Caco-2 (cell line): ENCODE results near the gene FHAD1. TPM values are rescaled to one million over a fixed set of nuclear protein-coding genes. Genes with fewer than 3 reads are reported as not detected.

Experiments
- BruUV-seq: library from RNA; stranded (reverse); fragments of 400-500 nt; replicated peaks from 2 replicates; lab custom pipeline; 2021; lab: Mats Ljungman, UMichigan
- CTCF ChIA-PET: fragments of 300-600 bp; sonication (Branson Sonifier 250); formaldehyde crosslinking; loops from one replicate; lab custom pipeline; 2022; ENCODE audit warnings: antibody characterized with exemption; lab: Charles Lee
- POLR2A ChIA-PET: fragments of 300-600 bp; sonication (Branson Sonifier 250); formaldehyde crosslinking; loops from one replicate; lab custom pipeline; 2022; ENCODE audit warnings: antibody characterized with exemption; lab: Charles Lee
- DNase-seq, 2 experiments: peaks; one replicate each; pipeline versions ENCODE4 v3.0.0 to v3.0.0-alpha.2; 2020 to 2022
- H3K27me3 ChIP-seq: replicated peaks from 2 replicates; pipeline ENCODE4 v1.6.0; 2011; ENCODE audit warnings: low read length; ENCODE audit not compliant: control insufficient read depth, insufficient read depth
- H3K36me3 ChIP-seq: 2 replicates; pipeline ENCODE4 v1.5.1; 2011; ENCODE audit warnings: low read length; ENCODE audit not compliant: control insufficient read depth, insufficient read depth
- H3K4me1 ChIP-seq: fragments of 250-450 bp; sonication (Bioruptor Pico); 2 replicates; pipeline ENCODE4 v1.5.1; 2020; ENCODE audit warnings: mild to moderate bottlenecking
- H3K4me3 ChIP-seq: 2 replicates; pipeline ENCODE4 v1.5.1; 2011; ENCODE audit warnings: low read depth, mild to moderate bottlenecking, control low read depth, low read length
- H3K9me3 ChIP-seq: fragments of 250-450 bp; sonication (Bioruptor Pico); 2 replicates; pipeline ENCODE4 v1.5.1; 2020; ENCODE audit warnings: mild to moderate bottlenecking, moderate library complexity
- H3K27ac Mint-ChIP-seq: one replicate; pipeline ENCODE4 v1.8.0; 2022; ENCODE audit warnings: mixed read lengths; ENCODE audit not compliant: unreplicated experiment
- H3K27me3 Mint-ChIP-seq: one replicate; pipeline ENCODE4 v1.8.0; 2022; ENCODE audit warnings: mixed read lengths; ENCODE audit not compliant: insufficient read depth, unreplicated experiment
- H3K36me3 Mint-ChIP-seq: one replicate; pipeline ENCODE4 v1.8.0; 2022; ENCODE audit warnings: mild to moderate bottlenecking, mixed read lengths; ENCODE audit not compliant: insufficient read depth, unreplicated experiment
- H3K4me1 Mint-ChIP-seq: one replicate; pipeline ENCODE4 v1.8.0; 2022; ENCODE audit warnings: low read depth, mixed read lengths; ENCODE audit not compliant: unreplicated experiment
- H3K4me3 Mint-ChIP-seq: one replicate; pipeline ENCODE4 v1.8.0; 2022; ENCODE audit warnings: mild to moderate bottlenecking, moderate library complexity, mixed read lengths; ENCODE audit not compliant: unreplicated experiment
- H3K9me3 Mint-ChIP-seq: one replicate; pipeline ENCODE4 v1.8.0; 2022; ENCODE audit warnings: mixed read lengths; ENCODE audit not compliant: unreplicated experiment
- intact Hi-C: fragments of 100-400 bp; cut with micrococcal nuclease; formaldehyde crosslinking; loops from one replicate; pipeline ENCODE4 v1.10.0; 2022; ENCODE audit not compliant: unreplicated experiment
- total RNA-seq: library from RNA; stranded (reverse); gene quantifications from 2 replicates; pipeline ENCODE4 v1.2.3, GENCODE V29; 2022
- TF ChIP-seq, protein P1 (sequence below), 2 experiments: fragments of 200-600 bp in 1 of 2; IDR thresholded peaks; 1 replicate in 1 of 2; 2 replicates in 1 of 2; pipeline versions ENCODE4 v1.5.1 to v1.8.0; 2011 to 2022; ENCODE audit warnings: antibody characterized with exemption in 1 of 2, control low read depth in 1 of 2, inconsistent platforms in 1 of 2, low read depth in 1 of 2, low read length in 1 of 2, mild to moderate bottlenecking in 1 of 2, moderate library complexity in 1 of 2; ENCODE audit not compliant: insufficient read depth in 1 of 2, severe bottlenecking in 1 of 2, unreplicated experiment in 1 of 2

Gene FHAD1
- total RNA-seq, 1 experiment from 2014 or later = 0.18 TPM

DNA sequence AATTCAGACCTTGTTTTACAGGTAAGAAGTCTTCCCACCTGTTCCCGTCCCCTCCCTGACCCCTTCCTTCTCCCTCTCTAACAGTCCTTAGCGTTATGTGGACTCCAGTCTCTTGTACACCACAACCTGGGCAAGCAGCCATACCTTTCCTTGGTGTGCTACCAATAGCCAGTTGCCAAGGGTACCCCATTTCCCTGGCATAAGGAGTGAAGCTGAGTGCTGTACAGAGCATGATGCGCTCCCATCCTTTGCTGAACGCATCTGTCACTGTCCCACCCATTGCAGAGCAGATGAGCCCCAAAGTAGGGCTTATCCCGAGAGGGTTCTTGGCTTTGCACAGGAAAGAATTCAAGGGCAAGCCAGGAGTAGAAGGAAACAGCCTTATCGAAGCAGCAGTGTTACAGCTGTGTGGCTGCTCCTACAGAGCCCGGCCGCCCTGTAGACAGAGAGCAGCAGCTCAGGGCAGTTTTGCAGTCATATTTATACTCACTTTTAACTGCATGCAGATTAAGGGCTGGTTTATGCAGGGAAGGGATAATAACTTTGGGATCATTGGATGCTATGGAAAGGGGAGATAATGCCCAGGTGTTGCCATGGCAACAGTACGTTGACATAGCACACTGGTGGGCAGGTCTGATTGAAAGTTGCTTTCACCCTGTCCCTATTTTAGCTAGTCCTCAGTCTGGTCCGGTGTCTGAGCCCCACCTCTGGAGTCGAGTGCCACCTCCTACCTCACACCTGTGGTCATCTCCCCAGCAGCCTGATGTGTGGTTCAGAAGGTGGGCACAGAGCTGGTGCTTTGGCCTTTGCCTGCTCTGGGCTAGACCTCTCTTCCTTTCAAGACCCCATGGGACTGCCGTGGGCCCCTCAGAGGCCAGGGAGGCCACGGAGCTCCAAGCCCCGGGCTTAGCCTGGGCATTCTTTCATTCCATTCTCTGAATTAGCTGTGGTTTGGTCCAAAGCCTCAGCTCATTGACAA lies 5.1 kb downstream of the FHAD1 start:
- Mint-ChIP-seq H3K4me1 (no peaks in the 10 kb centered on the region), H3K36me3 (peaks cover under 1% of the 10 kb centered on the region), H3K27me3 (peaks cover 5% of the 10 kb centered on the region), H3K9me3 (no peaks in the 10 kb centered on the region), H3K27ac (peak overlapping the region; percentile 63), H3K4me3 (no peak overlapping the region)
- CTCF ChIA-PET = no interaction called here
- no peak for DNase-seq
- peaks cover 5% of the 10 kb centered on the region; the same call in 1 of the 2 replicates for H3K4me1 ChIP-seq
- TF ChIP-seq, protein P1, sequence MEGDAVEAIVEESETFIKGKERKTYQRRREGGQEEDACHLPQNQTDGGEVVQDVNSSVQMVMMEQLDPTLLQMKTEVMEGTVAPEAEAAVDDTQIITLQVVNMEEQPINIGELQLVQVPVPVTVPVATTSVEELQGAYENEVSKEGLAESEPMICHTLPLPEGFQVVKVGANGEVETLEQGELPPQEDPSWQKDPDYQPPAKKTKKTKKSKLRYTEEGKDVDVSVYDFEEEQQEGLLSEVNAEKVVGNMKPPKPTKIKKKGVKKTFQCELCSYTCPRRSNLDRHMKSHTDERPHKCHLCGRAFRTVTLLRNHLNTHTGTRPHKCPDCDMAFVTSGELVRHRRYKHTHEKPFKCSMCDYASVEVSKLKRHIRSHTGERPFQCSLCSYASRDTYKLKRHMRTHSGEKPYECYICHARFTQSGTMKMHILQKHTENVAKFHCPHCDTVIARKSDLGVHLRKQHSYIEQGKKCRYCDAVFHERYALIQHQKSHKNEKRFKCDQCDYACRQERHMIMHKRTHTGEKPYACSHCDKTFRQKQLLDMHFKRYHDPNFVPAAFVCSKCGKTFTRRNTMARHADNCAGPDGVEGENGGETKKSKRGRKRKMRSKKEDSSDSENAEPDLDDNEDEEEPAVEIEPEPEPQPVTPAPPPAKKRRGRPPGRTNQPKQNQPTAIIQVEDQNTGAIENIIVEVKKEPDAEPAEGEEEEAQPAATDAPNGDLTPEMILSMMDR (IDR thresholded peaks at IDR 0.05; ENCODE audit: insufficient read depth in 1 of 2, low read depth in 1 of 2, low read length in 1 of 2, severe bottlenecking in 1 of 2, unreplicated experiment in 1 of 2) = no peak
- no TSS peak for BruUV-seq
- peaks cover 1% of the 10 kb centered on the region for H3K27me3 ChIP-seq
- intact Hi-C loops = no loop called here
- no peaks in the 10 kb centered on the region for H3K36me3 ChIP-seq
- no peak overlapping the region for H3K4me3 ChIP-seq
- POLR2A ChIA-PET = no interaction called here
- H3K9me3 ChIP-seq = no peaks in the 10 kb centered on the region

DNA sequence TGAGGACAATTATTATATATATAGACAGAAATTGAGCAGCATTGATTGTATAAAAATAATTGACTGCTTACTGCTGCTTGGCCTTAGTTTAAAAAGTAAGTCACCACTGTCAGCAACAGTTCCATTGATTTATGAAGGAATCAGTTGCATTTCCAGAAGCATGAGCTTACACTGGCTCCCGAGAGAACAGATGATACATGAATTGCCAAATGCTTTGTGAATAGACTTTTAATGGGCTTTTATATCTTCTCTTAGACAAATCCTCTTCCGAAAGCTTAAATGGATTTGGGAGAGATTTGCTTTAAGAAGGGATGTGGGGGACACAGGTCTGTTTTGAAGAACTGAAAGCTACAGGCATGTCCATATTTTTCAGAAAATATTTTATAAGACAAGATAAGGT lies 7.5 kb downstream of the FHAD1 start:
- H3K4me1 Mint-ChIP-seq = no peaks in the 10 kb centered on the region
- no peak overlapping the region for H3K27ac Mint-ChIP-seq
- Histone ChIP-seq H3K9me3 (no peaks in the 10 kb centered on the region), H3K36me3 (no peaks in the 10 kb centered on the region), H3K4me3 (no peak overlapping the region), H3K4me1 (no peaks in the 10 kb centered on the region), H3K27me3 (peaks cover 1% of the 10 kb centered on the region)
- ChIA-PET POLR2A (no interaction called here), CTCF (no interaction called here)
- H3K27me3 Mint-ChIP-seq = peaks cover 2% of the 10 kb centered on the region
- no peak overlapping the region for H3K4me3 Mint-ChIP-seq
- no peaks in the 10 kb centered on the region for H3K9me3 Mint-ChIP-seq
- intact Hi-C loops = no loop called here
- no peaks in the 10 kb centered on the region for H3K36me3 Mint-ChIP-seq
- TF ChIP-seq, protein P1 (IDR thresholded peaks at IDR 0.05; ENCODE audit: insufficient read depth in 1 of 2, low read depth in 1 of 2, low read length in 1 of 2, severe bottlenecking in 1 of 2, unreplicated experiment in 1 of 2) = no peak
- DNase-seq = no peak
- no TSS peak for BruUV-seq

DNA sequence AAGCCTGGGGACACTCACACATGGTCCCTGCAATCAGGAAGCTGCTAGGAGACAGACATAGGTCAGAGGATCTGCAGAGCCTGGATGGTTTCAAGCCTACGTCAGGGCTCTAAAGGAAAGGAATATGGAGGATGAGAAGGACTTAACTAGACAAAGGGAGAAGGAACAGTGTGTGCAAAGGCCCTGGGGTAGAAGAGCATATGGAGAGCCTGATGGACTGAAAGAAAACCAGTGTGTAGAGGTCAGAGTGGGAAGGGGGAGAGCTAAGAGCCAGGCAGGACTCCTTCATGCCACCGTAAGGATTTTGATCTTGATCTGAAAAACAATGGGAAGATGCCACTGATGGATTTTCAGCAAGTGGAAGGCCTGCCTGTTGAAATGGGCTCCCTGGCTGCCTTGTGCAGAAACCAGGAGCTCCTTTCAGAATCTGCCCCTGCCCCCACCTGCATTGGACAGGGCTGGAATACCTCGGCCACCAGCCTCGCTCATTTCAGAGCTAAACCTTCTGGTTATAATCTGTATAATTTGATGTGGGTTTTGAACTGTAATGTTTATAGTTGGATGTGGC lies 8.6 kb downstream of the FHAD1 start:
- Mint-ChIP-seq H3K9me3 (no peaks in the 10 kb centered on the region), H3K36me3 (no peaks in the 10 kb centered on the region), H3K4me1 (no peaks in the 10 kb centered on the region), H3K27ac (no peak overlapping the region), H3K27me3 (no peaks in the 10 kb centered on the region), H3K4me3 (no peak overlapping the region)
- no TSS peak for BruUV-seq
- H3K4me1 ChIP-seq = no peaks in the 10 kb centered on the region
- H3K4me3 ChIP-seq = no peak overlapping the region
- peaks cover 1% of the 10 kb centered on the region for H3K27me3 ChIP-seq
- no peaks in the 10 kb centered on the region for H3K9me3 ChIP-seq
- ChIA-PET POLR2A (no interaction called here), CTCF (no interaction called here)
- intact Hi-C loops = no loop called here
- no peak for DNase-seq
- H3K36me3 ChIP-seq = no peaks in the 10 kb centered on the region
- TF ChIP-seq, protein P1 (IDR thresholded peaks at IDR 0.05; ENCODE audit: insufficient read depth in 1 of 2, low read depth in 1 of 2, low read length in 1 of 2, severe bottlenecking in 1 of 2, unreplicated experiment in 1 of 2) = no peak
